HepG2 (cell line): ENCODE results near the gene TEX12. TPM values are rescaled to one million over a fixed set of nuclear protein-coding genes. Genes with fewer than 3 reads are reported as not detected.

Source experiments
- CEBPG ChIP-seq: IDR thresholded peaks from 2 replicates; pipeline ENCODE4 v1.6.1; 2016
- E2F1 ChIP-seq: sonication (generic); formaldehyde crosslinking; IDR thresholded peaks from 2 replicates; pipeline ENCODE4 v1.5.0; 2020; ENCODE audit warnings: missing genetic modification reagents
- FOXA1 ChIP-seq, 2 experiments: fragments of 450-650 bp in 1 of 2; sonication (generic) in 1 of 2; formaldehyde crosslinking in 1 of 2; IDR thresholded peaks; 2 replicates each; pipeline versions ENCODE4 v1.4.0 to v1.6.1; 2016 to 2020; ENCODE audit warnings: missing genetic modification reagents in 1 of 2
- IRF9 ChIP-seq: sonication (generic); formaldehyde crosslinking; IDR thresholded peaks from 2 replicates; pipeline ENCODE4 v1.8.0; 2022; ENCODE audit warnings: missing genetic modification reagents, mild to moderate bottlenecking, borderline replicate concordance
- MED13 ChIP-seq: sonication (generic); formaldehyde crosslinking; IDR thresholded peaks from 2 replicates; pipeline ENCODE4 v1.5.0; 2020; ENCODE audit warnings: missing genetic modification reagents
- MTA1 ChIP-seq: sonication (generic); formaldehyde crosslinking; IDR thresholded peaks from 2 replicates; pipeline ENCODE4 v1.4.0; 2020; ENCODE audit warnings: missing genetic modification reagents, mild to moderate bottlenecking, borderline replicate concordance
- NCOA2 ChIP-seq: sonication (generic); formaldehyde crosslinking; IDR thresholded peaks from 2 replicates; pipeline ENCODE4 v1.8.0; 2022; ENCODE audit warnings: inconsistent platforms
- NR3C1 ChIP-seq: sonication (generic); formaldehyde crosslinking; IDR thresholded peaks from 2 replicates; pipeline ENCODE4 v1.4.0; 2020; ENCODE audit warnings: missing genetic modification reagents
- SALL2 ChIP-seq: sonication (generic); formaldehyde crosslinking; IDR thresholded peaks from 2 replicates; pipeline ENCODE4 v1.8.1; 2023; ENCODE audit warnings: mild to moderate bottlenecking, missing genetic modification reagents, inconsistent platforms
- STAG1 ChIP-seq: sonication (generic); formaldehyde crosslinking; IDR thresholded peaks from 2 replicates; pipeline ENCODE4 v1.4.0; 2020; ENCODE audit warnings: missing genetic modification reagents
- TCF7 ChIP-seq: sonication (generic); IDR thresholded peaks from 2 replicates; pipeline ENCODE4 v1.6.1; 2016; ENCODE audit warnings: antibody characterized with exemption, low read depth
- TEAD3 ChIP-seq: optimal IDR thresholded peaks from 2 replicates; pipeline ENCODE3; 2016; ENCODE audit warnings: borderline replicate concordance
- TOPORS ChIP-seq: sonication (generic); formaldehyde crosslinking; IDR thresholded peaks from 2 replicates; pipeline ENCODE4 v1.8.0; 2023; ENCODE audit warnings: mild to moderate bottlenecking, missing genetic modification reagents
- TP53 ChIP-seq: sonication (generic); formaldehyde crosslinking; conservative IDR thresholded peaks from 2 replicates; pipeline ENCODE4 v1.4.0; 2020; ENCODE audit warnings: missing genetic modification reagents
- ZBTB7A ChIP-seq: sonication (generic); formaldehyde crosslinking; IDR thresholded peaks from 2 replicates; pipeline ENCODE4 v1.8.0; 2022; ENCODE audit warnings: mild to moderate bottlenecking, missing genetic modification reagents
- ZC3H4 ChIP-seq: sonication (generic); formaldehyde crosslinking; IDR thresholded peaks from 2 replicates; pipeline ENCODE4 v1.4.0; 2020; ENCODE audit warnings: missing genetic modification reagents, borderline replicate concordance
- ZEB1 ChIP-seq: IDR thresholded peaks from 2 replicates; pipeline ENCODE4 v1.6.1; 2012; ENCODE audit warnings: mild to moderate bottlenecking, low read depth, inconsistent platforms; ENCODE audit not compliant: insufficient replicate concordance
- ZNF20 ChIP-seq: sonication (generic); formaldehyde crosslinking; IDR thresholded peaks from 2 replicates; pipeline ENCODE4 v1.4.0; 2020; ENCODE audit warnings: mild to moderate bottlenecking, moderate library complexity, missing genetic modification reagents
- ZNF256 ChIP-seq: sonication (generic); formaldehyde crosslinking; conservative IDR thresholded peaks from 2 replicates; pipeline ENCODE4 v1.4.0; 2020; ENCODE audit warnings: missing genetic modification reagents
- ZNF276 ChIP-seq: sonication (generic); formaldehyde crosslinking; IDR thresholded peaks from 2 replicates; pipeline ENCODE4 v1.4.0; 2020; ENCODE audit warnings: mild to moderate bottlenecking, low read depth, missing genetic modification reagents
- ZNF343 ChIP-seq: sonication (generic); formaldehyde crosslinking; IDR thresholded peaks from 2 replicates; pipeline ENCODE4 v1.4.0; 2020; ENCODE audit warnings: mild to moderate bottlenecking, missing genetic modification reagents
- ZNF562 ChIP-seq: sonication (generic); formaldehyde crosslinking; IDR thresholded peaks from 2 replicates; pipeline ENCODE4 v1.8.0; 2022; ENCODE audit warnings: missing genetic modification reagents, borderline replicate concordance
- ZNF563 ChIP-seq: sonication (generic); formaldehyde crosslinking; IDR thresholded peaks from 2 replicates; pipeline ENCODE4 v1.8.0; 2022; ENCODE audit warnings: mild to moderate bottlenecking, moderate library complexity, missing genetic modification reagents
- ZNF629 ChIP-seq: sonication (generic); formaldehyde crosslinking; conservative IDR thresholded peaks from 2 replicates; pipeline ENCODE4 v1.5.0; 2020; ENCODE audit warnings: missing genetic modification reagents
- ZNF737 ChIP-seq: sonication (generic); formaldehyde crosslinking; IDR thresholded peaks from 2 replicates; pipeline ENCODE4 v1.5.0; 2020; ENCODE audit warnings: missing genetic modification reagents, mild to moderate bottlenecking, borderline replicate concordance
- ZNF772 ChIP-seq: sonication (generic); formaldehyde crosslinking; IDR thresholded peaks from 2 replicates; pipeline ENCODE4 v1.5.0; 2020; ENCODE audit warnings: mild to moderate bottlenecking, missing genetic modification reagents
- polyA plus RNA-seq, 8 experiments: library from polyadenylated mRNA; depleted of rRNA in 3 of 8; stranded (reverse) in 7 of 8; unstranded in 1 of 8; fragments of >200 nt; fragmentation: Illumina TruSeq in 4 of 8; extraction: Trizol in 4 of 8; gene quantifications; 2 replicates each; pipeline versions ENCODE4 v1.2.1 to v1.2.3, GENCODE V29; 2011 to 2016; ENCODE audit warnings: low read depth in 4 of 8, missing spikeins in 1 of 8, mixed read lengths in 1 of 8; ENCODE audit not compliant: insufficient read depth in 1 of 8
- total RNA-seq, 5 experiments: library from RNA; depleted of rRNA; stranded (reverse); fragments of >200 nt; fragmentation: Illumina TruSeq; extraction: Trizol; gene quantifications; 2 replicates each; pipeline ENCODE4 v1.2.3, GENCODE V29; 2016; ENCODE audit warnings: low read depth in 1 of 5
- TF ChIP-seq, protein P1 (sequence below): IDR thresholded peaks from 2 replicates; pipeline ENCODE4 v1.6.1; 2016; ENCODE audit warnings: control low read depth
- TF ChIP-seq, protein P2 (sequence below): IDR thresholded peaks from 2 replicates; pipeline ENCODE4 v1.6.1; 2016; ENCODE audit warnings: mild to moderate bottlenecking

TEX12 gene
- total and polyA plus RNA-seq, 2 of the 13 experiments (the other 11 are each of a cell fraction or from before 2014, with no cell fraction given): not detected

DNA sequence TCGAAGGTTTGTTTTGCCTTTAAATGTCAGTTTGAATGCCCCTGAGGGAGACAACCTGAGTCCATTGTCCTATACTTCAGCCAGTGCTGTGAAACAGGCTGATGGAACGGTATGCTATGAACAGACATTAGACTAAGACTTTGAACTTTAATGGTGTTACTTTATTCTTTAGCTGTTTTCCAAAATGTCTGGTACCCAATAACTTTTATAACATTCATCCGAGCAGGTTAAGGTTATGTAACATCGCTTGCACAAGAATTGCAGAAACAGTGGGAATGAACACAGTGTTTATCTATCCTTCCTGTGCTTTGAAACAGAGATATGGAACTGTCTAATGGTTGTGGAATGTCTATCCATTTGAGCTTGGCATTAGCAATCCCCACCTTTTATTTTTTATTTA lies 46.6 kb downstream of the TEX12 start (continued):
- no peak for TF ChIP-seq ZNF276 (CRISPR knock-in tag)
- TF ChIP-seq CEBPG (CRISPR knock-in tag): peak; percentile 88
- TF ChIP-seq TEAD3 (CRISPR knock-in tag): peak; percentile 58
- TF ChIP-seq ZNF563 (CRISPR knock-in tag): no peak
- no peak for TF ChIP-seq TP53 (CRISPR knock-in tag)
- TF ChIP-seq MTA1: no peak
- TF ChIP-seq ZNF20: no peak
- no peak for TF ChIP-seq ZNF256 (CRISPR knock-in tag)
- TF ChIP-seq STAG1 (CRISPR knock-in tag): no peak
- no peak for TF ChIP-seq ZC3H4 (CRISPR knock-in tag)
- TF ChIP-seq NCOA2 (CRISPR knock-in tag): peak; percentile 40; the same call in 1 of the 2 replicates
- no peak for TF ChIP-seq IRF9 (CRISPR knock-in tag)
- TF ChIP-seq ZNF772 (CRISPR knock-in tag): no peak
- TF ChIP-seq SALL2: no peak
- TF ChIP-seq, protein P1, sequence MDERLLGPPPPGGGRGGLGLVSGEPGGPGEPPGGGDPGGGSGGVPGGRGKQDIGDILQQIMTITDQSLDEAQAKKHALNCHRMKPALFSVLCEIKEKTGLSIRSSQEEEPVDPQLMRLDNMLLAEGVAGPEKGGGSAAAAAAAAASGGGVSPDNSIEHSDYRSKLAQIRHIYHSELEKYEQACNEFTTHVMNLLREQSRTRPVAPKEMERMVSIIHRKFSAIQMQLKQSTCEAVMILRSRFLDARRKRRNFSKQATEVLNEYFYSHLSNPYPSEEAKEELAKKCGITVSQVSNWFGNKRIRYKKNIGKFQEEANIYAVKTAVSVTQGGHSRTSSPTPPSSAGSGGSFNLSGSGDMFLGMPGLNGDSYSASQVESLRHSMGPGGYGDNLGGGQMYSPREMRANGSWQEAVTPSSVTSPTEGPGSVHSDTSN (CRISPR knock-in tag): no peak
- TF ChIP-seq NR3C1 (CRISPR knock-in tag): no peak
- TF ChIP-seq ZBTB7A (CRISPR knock-in tag): no peak
- TF ChIP-seq ZNF562 (CRISPR knock-in tag): no peak
- no peak for TF ChIP-seq ZNF737 (CRISPR knock-in tag)
- no peak for TF ChIP-seq ZEB1
- no peak for TF ChIP-seq FOXA1 (IDR thresholded peaks at IDR 0.05)
- TF ChIP-seq FOXA1 (CRISPR knock-in tag; IDR thresholded peaks at IDR 0.05): peak; percentile 51
- TF ChIP-seq TCF7: 0 out of 2 replicates have a peak, but pooled peaks have one; percentile 20
- no peak for TF ChIP-seq ZNF629
- TF ChIP-seq E2F1 (CRISPR knock-in tag): no peak
- no peak for TF ChIP-seq TOPORS (CRISPR knock-in tag)
- TF ChIP-seq ZNF343 (CRISPR knock-in tag): no peak
- TF ChIP-seq, protein P2, sequence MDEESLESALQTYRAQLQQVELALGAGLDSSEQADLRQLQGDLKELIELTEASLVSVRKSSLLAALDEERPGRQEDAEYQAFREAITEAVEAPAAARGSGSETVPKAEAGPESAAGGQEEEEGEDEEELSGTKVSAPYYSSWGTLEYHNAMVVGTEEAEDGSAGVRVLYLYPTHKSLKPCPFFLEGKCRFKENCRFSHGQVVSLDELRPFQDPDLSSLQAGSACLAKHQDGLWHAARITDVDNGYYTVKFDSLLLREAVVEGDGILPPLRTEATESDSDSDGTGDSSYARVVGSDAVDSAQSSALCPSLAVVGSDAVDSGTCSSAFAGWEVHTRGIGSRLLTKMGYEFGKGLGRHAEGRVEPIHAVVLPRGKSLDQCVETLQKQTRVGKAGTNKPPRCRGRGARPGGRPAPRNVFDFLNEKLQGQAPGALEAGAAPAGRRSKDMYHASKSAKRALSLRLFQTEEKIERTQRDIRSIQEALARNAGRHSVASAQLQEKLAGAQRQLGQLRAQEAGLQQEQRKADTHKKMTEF (CRISPR knock-in tag): peak; percentile 34; the same call in 1 of the 2 replicates
- TF ChIP-seq MED13 (CRISPR knock-in tag): no peak
